ENCODE measurements around the gene SCGN. TPM values are rescaled to one million over a fixed set of nuclear protein-coding genes. Genes with fewer than 3 reads are reported as not detected.

SCGN gene
- total RNA-seq, 1 experiment from 2014 or later = not detected

DNA sequence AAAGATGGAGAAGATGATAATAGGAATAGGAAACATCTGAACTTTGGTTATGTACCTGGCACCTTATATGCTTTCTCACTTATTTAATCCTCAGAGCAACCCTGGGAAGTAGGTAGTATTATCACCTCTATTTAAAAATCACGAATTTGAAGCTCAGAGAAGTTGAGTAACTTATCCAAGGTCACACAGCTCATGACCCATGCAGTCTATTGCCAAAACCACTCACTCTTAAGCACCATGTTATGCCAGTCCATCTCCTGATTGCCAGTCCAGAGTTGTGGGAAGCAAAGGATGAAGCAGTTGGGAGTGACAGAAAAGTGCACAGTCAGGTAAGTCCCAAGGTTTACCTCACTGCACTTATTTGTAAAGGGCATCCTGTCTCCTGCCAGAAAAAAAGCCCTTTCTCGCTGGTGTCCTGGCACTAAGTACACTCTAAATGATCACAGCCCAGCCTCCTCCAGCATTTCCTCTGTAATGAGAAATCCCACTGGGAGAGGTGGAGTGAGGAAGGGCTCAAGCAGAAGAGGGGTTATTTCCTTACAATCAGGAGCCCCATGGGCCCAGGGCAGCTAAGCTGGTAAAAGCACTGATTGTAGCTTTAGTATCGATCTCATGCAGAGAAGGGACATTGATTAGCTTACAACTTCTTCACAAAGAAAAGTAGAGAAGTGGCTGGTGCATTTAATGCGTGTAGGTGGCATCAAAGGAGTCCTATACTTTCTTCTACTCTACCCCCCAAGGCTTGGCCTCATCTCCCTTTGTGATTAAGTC is 21.3 kb upstream of the SCGN start:
- H3K27me3 ChIP-seq = no peaks in the 10 kb centered on the region
- DNase-seq = no peak
- H3K4me3 ChIP-seq = no peak overlapping the region
- H3K9me3 ChIP-seq = no peaks in the 10 kb centered on the region
- H3K36me3 ChIP-seq = no peaks in the 10 kb centered on the region

DNA sequence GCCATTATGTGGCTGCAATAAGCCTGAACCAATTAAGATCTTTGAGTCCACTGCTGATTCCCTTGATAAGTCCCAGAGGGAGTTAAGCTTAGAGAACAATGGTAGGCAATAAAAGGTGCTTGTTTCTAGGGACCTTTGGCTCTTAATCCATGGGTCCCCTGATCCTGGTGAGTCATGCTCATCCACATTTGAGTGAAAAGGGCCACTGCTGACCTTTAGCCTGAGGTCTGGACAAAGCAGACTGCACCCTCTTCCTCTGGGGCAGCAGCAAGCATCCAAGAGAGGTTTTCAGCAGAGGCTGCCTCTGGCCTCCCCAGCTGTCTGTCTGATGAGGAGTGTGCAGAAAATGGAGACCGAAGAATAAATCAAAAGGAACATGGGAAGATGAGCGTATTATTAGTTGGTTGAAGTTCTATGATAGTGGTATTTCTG is 16.1 kb upstream of the SCGN start:
- no peak for DNase-seq
- no peaks in the 10 kb centered on the region for H3K36me3 ChIP-seq
- H3K9me3 ChIP-seq = no peaks in the 10 kb centered on the region
- H3K27me3 ChIP-seq = no peaks in the 10 kb centered on the region
- no peak overlapping the region for H3K4me3 ChIP-seq

DNA sequence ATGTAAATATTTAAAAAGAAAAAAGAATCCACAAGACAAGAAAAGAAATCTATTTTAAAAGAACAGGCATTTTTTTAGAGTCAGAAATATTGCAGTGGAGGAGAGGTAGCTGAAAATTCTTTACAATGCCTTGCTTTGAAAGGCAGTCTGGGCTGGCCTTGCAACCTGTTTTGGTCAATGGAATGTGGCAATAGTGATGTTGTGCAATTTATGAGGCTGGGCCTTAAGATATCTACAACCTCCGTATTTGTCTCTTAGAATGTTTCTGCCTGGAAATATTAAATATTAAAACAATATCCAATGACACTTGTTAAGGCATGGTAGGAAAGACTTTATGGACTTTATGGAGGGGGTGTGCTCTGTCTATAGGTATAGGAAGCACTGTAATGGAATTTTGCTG is 14.8 kb upstream of the SCGN start:
- Histone ChIP-seq H3K9me3 (no peaks in the 10 kb centered on the region), H3K27me3 (no peaks in the 10 kb centered on the region), H3K4me3 (no peak overlapping the region), H3K36me3 (no peaks in the 10 kb centered on the region)
- no peak for DNase-seq

DNA sequence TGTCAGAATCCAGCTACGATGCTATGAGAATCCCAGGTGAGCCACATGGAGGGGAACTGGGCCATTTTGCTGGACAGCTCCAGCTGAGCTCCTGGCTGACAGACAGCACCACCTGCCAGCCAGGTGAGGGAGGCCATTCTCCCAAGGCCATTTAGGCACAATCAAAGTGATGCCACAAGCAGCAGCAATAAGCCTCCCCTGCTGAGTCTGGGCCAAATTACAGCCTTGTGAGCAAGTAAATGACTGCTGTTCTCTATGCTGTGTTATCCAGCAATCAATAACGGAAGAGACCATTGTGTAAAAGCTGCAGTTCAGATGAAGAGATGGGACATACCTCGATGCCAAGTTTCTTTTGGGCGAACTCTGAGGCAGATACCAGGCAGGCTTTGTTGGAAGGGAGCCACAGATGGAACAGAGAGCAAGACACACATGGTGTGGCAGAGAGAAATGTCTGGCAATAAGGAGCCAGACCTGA is 14.0 kb upstream of the SCGN start:
- Histone ChIP-seq H3K36me3 (no peaks in the 10 kb centered on the region), H3K9me3 (no peaks in the 10 kb centered on the region), H3K4me3 (no peak overlapping the region), H3K27me3 (no peaks in the 10 kb centered on the region)
- DNase-seq = no peak

DNA sequence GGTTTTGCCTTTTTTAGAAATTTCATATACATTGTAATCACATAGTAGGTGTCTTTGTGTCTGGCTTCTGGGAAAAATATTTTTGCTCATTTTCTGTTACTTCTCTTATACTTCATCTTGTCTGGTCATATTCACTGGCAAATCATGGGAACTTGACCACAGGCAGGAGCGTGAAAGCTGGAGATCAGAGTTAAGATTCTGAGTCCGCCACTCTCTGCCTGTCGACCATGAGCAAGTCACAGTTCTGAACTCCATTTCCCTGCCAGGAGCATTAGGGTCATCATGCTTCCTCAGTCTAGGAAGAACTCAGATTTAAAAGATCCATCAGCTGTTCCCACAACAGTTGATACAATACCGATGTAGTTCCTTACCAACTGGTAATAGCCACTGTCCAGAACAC is 12.4 kb upstream of the SCGN start:
- DNase-seq = no peak
- Histone ChIP-seq H3K27me3 (no peaks in the 10 kb centered on the region), H3K9me3 (no peaks in the 10 kb centered on the region), H3K4me3 (no peak overlapping the region), H3K36me3 (no peaks in the 10 kb centered on the region)

DNA sequence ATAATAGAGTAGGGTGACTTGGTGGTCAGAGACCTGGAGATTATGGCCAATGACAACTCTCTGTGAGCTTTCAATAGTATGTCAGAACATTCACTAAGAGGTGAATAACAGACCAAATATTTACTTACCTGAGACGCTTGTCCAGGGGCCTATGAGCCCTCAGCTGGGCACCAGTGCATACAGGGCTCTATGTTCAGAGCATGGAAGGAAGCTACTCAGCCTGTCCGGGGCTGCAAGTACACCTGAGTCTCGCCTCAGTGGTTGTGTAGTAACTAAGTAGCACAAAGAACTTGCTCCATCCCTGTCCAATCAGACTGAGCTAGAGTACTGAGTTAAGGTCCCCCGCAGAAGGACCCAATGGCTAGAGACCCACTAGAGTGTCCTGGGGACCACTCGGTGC is 11.6 kb upstream of the SCGN start:
- DNase-seq = no peak
- Histone ChIP-seq H3K36me3 (no peaks in the 10 kb centered on the region), H3K4me3 (no peak overlapping the region), H3K9me3 (no peaks in the 10 kb centered on the region), H3K27me3 (no peaks in the 10 kb centered on the region)

DNA sequence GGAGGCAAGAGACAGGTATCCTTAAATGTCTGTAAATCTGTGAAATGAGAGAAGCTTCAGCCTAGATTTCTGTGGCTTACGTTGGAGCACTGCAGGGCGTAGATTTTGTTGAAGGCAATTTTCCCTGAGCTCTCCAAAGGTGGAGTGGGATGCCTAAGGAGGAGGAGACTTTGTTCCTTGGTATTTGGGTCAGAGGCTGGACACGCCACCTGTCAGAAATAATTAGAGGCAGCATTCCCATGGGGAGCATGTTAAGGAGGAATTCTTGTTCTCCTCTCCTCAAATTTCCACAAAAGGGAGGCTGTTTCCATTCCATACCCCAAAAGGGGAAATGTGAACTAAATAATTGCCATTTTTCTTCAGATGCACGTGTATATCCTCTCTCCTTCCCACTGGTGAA is 11.1 kb upstream of the SCGN start:
- Histone ChIP-seq H3K4me3 (no peak overlapping the region), H3K36me3 (no peaks in the 10 kb centered on the region), H3K27me3 (no peaks in the 10 kb centered on the region), H3K9me3 (no peaks in the 10 kb centered on the region)
- DNase-seq = no peak

DNA sequence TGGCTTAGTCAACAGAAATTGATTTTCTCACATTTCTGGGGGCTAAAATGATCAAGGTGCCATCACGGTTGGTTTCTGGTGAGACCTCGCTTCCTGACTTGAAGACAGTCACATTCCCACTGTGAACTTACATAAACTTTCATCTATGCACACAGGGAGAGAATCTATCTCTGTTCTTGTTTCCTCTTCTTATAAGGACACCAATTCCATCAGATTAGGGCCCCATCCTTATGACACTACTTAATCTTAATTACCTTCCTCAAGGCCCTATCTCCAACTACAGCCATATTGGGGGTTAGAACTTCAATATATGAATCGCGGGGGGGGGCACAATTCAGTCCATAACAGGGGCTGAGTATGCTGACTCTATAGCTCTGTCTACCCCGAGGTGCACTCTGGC is 10.6 kb upstream of the SCGN start:
- Histone ChIP-seq H3K36me3 (no peaks in the 10 kb centered on the region), H3K9me3 (no peaks in the 10 kb centered on the region), H3K27me3 (no peaks in the 10 kb centered on the region), H3K4me3 (no peak overlapping the region)
- no peak for DNase-seq

DNA sequence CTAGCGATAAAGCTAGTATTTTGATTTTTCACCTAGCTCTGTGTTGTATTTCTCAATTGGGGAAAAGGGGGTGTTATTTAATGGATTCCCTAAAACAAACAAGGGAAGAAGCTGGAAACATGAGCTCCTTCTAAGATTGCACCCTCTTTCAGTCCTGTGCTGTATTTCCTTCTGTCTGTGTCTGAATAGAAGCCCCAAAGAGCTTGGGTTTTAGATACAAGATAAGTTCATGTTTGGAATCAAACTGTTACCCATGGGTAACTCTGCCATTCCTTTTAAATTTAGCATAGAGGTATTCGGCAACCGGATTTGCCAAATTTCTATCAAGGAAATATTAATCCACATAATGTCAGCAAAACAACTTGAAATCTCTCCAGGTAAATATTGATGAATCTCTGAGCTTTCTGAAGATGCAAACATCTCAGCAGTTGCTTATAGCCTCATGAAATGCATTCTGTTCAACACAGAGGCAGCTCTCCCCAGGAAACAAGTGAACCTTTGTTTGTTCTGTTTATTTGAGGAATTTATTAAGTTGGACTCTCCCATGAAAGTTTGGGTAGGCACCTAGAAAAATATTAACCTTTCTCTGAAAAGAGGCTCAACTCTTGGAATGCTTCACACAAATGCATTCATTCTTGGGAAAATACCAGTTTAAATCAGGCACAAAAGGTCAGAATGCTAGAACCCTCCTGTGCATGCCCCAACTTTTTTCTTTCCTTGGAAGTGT is 9.9 kb upstream of the SCGN start:
- Histone ChIP-seq H3K27me3 (no peaks in the 10 kb centered on the region), H3K9me3 (no peaks in the 10 kb centered on the region), H3K36me3 (no peaks in the 10 kb centered on the region), H3K4me3 (no peak overlapping the region)
- DNase-seq = no peak

DNA sequence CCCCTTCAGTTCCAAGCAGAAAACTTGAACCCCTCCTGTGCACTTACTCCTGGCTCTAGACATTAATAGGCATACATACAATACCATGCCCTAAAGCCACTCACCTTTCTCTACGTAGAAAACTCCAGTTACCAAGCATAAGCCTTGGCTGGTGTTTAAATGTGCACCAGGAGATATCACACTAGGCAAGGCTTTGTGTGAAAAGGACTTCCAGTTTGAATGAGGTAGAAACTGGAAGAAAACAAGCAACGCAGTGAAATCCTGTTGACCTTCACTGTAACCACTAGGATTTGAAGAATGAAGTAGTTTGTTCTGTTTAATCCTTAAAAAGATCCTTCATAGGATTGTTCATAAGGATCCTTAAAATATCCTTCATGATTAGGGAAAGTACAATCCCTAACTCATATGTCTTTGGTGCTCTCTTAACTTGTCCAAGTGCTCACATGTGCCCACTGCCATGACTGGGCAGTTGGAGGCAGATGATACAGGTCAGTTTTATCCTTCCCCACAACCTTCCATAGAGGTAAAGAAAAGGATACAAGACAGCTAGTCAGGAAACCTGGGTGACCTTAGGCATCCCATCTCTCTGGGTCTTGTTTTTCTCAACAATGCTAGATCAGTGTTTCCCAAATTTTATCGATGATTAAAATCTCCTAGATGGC is 9.2 kb upstream of the SCGN start:
- H3K36me3 ChIP-seq = no peaks in the 10 kb centered on the region
- H3K4me3 ChIP-seq = no peak overlapping the region
- H3K27me3 ChIP-seq = no peaks in the 10 kb centered on the region
- no peaks in the 10 kb centered on the region for H3K9me3 ChIP-seq
- no peak for DNase-seq

DNA sequence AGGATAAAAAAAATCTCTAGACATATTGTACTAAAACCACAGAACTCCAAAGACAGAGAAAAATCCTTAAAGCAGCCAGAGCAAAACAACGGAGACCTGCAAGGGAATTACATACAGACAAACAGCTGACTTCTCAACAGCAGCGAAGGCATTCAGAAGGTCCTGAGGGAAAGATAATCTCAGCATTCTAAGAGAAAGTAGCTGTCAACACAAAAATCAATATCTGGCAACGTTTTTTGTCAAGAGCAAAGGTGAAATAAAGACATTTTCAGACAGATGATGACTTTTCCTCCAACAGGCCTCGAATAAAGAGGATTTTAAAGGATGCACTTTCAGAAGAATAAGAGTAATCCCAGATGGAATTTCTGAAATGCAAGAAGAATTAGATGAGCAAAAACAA is 6.1 kb upstream of the SCGN start:
- Histone ChIP-seq H3K27me3 (peaks cover 4% of the 10 kb centered on the region; the same call in 1 of the 2 replicates), H3K36me3 (no peaks in the 10 kb centered on the region), H3K9me3 (no peaks in the 10 kb centered on the region), H3K4me3 (no peak overlapping the region)
- DNase-seq = no peak

DNA sequence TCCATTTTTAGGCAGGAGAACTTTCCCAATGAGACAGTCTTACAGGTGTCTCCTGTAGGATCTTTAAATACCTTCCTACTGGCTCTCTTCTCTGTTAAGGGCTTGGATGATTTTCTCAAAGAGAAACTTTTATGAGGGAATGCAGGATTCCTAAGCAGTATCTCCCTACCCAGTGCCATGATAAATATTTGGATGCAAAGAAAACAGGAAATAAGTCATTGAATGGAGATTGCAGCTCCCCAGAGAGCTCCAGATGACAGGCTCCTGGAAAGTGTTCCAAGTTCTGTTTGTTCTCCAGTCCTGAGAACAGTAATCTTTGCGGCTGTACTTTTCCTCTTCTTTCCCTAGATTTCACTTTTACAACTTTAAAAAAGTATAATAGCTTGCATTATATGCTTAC is 2.4 kb upstream of the SCGN start:
- H3K4me3 ChIP-seq = no peak overlapping the region
- H3K9me3 ChIP-seq = no peaks in the 10 kb centered on the region
- no peak for DNase-seq
- no peaks in the 10 kb centered on the region for H3K36me3 ChIP-seq
- peaks cover 4% of the 10 kb centered on the region; the same call in 1 of the 2 replicates for H3K27me3 ChIP-seq

DNA sequence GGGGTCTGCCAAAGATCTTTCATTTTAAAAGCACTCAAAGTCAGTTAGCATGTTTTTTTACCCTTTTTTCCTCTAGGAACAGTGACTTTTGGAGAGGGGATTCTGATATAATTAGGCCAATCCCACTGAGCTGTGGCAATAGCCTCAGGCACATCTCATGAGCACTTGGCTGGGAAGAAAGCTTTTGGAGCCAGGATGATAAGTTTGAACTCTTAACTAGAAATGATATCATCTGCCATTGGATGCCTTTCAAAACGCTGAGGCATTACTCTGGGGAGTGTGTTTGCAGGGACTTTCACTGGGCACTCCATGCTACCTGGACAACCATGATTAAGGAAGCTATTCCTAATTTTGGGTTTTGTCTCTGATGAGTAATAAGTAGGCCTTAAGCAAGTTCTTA is 3.7 kb downstream of the SCGN start:
- Histone ChIP-seq H3K36me3 (no peaks in the 10 kb centered on the region), H3K4me3 (no peak overlapping the region), H3K27me3 (no peaks in the 10 kb centered on the region), H3K9me3 (no peaks in the 10 kb centered on the region)
- peak; percentile 9 for DNase-seq

DNA sequence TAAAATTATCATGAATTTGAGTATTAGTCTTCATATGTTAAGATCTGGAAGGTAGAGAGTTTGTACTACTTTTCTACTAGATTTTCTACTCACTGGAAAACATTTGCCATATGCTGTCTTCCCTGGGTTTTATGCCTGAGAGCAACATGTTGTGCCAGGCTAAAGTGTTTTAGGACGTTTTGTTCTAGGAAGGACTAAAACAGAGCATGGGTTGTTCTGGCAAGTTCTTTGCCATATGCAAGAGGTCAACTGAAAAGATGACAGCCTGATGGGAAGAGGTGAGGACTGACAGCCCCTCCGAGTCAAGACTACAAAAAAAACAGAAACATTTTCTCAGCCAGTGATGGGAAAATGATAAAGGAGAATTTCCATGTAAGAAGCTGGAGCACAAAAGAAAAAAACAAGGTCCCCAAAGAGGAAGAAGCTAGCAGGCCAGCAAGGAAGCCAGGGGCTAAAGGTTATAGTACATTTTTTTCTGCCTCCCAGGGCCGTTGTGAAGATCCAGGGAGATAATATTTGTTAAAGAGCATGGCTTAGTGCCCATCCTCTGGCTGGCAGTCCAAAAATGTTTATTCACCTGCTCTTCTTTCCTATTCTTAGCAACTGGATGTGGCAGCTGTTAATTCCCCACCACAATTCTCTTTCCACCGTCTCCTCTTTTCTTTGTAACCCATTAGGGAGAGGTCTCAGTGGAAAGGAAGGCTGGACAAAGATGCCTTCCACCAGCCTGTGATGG is 7.8 kb downstream of the SCGN start:
- DNase-seq = no peak
- Histone ChIP-seq H3K4me3 (no peak overlapping the region), H3K9me3 (no peaks in the 10 kb centered on the region), H3K36me3 (no peaks in the 10 kb centered on the region), H3K27me3 (no peaks in the 10 kb centered on the region)

DNA sequence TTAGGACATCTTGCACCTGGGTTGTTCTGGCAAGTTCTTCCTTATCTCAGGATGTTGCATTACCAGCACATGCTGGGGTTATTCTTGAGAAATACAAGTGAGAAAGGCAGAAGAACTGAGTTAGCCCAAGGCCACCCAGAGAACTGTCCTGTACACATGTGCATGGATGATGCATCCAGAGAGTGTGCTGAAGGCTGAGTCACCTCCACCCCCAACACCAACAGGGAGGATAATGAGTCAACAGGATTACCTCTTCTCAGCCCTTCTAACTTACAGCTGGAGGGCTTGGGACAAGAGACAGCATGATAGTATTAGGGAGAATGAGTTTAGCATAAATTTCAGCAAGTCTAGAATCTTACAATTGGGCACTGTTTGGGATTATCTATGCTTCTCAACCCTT is 8.5 kb downstream of the SCGN start:
- Histone ChIP-seq H3K27me3 (no peaks in the 10 kb centered on the region), H3K36me3 (no peaks in the 10 kb centered on the region), H3K4me3 (no peak overlapping the region), H3K9me3 (no peaks in the 10 kb centered on the region)
- peak; percentile 66 for DNase-seq

DNA sequence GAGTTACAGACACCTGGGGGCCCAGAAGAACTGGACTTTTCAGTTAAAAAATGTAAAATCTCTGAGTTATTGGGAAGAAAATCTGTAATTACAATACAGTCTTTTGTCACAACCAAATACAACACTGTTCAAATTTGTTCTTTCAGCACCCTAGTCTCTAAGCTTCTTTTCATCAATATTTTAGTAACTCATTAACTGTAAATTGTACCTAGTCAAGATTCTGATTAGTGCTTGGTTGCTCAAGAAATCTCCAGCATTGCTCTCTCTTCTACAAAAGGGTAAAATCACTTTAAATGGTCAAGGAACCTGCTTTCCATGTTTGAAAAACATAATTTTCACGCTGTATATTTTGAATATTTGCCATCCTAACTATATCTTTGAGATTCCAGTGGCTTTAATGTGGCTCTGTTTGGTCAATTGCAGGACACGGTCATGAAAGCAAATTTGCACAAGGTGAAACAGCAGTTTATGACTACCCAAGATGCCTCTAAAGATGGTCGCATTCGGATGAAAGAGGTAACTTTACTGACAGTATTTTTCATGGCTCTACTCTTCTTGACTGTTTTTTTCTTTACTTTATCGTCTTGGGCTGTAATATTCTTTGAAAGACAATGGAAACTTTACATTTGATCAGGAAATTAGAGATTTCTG is 9.2 kb downstream of the SCGN start:
- Histone ChIP-seq H3K27me3 (no peaks in the 10 kb centered on the region), H3K4me3 (no peak overlapping the region), H3K36me3 (no peaks in the 10 kb centered on the region), H3K9me3 (no peaks in the 10 kb centered on the region)
- DNase-seq = no peak

All from MG63 (cell line).